ENCODE measurements around the gene ERBB4. TPM values are rescaled to one million over a fixed set of nuclear protein-coding genes. Genes with fewer than 3 reads are reported as not detected.

The ERBB4 gene
- total and polyA plus RNA-seq, 10 of the 15 experiments (the other 5 are each of a cell fraction or from before 2014, with no cell fraction given): under 0.01 to 0.23 (median 0.01) TPM; not detected in 4

GRCh38 chr2:211748339-211748738, 790.3 kb downstream of the ERBB4 start:
- H2AFZ ChIP-seq (ENCODE audit: control insufficient read depth, low read depth, low read length): no peak overlapping the region
- H3K9me3 ChIP-seq (replicated peaks; ENCODE audit: control insufficient read depth, insufficient read depth, low read length): no peaks in the 10 kb centered on the region
- in situ Hi-C loops (cut with MboI): no loop called here
- H3K27me3 ChIP-seq (replicated peaks in 1 of 2; ENCODE audit: control insufficient read depth in 2 of 2, insufficient read depth in 2 of 2, low read length in 1 of 2): no peaks in the 10 kb centered on the region; a peak in 1 of 4 replicates
- no TSS peak for BruUV-seq (replicated peaks)
- ChIA-PET CTCF (no interaction called here), SMC1A (ENCODE audit: uncharacterized antibody, unreplicated experiment) (no interaction called here), RAD21 (ENCODE audit: unreplicated experiment) (no interaction called here), POLR2A (no interaction called here)
- H3K36me3 ChIP-seq (ENCODE audit: control insufficient read depth in 2 of 2, insufficient read depth in 2 of 2, low read length in 1 of 2): no peaks in the 10 kb centered on the region
- no peak for DNase-seq (ENCODE audit: low read depth, low spot score)
- no peak overlapping the region for H3K4me2 ChIP-seq (ENCODE audit: control insufficient read depth, insufficient read depth)
- 36% methylated on average over 1 of the region's 1 CpG for WGBS (ENCODE audit: insufficient coverage, insufficient replicate concordance, low lambda C conversion rate, missing lambda C conversion rate)
- TF ChIP-seq YBX1 (IDR thresholded peaks at IDR 0.05) (no peak), CUX1 (IDR thresholded peaks at IDR 0.05; ENCODE audit: insufficient replicate concordance, low read depth, low read length) (no peak), MYC (IDR thresholded peaks at IDR 0.05; ENCODE audit: insufficient read depth, insufficient read length, insufficient replicate concordance, low read length, severe bottlenecking) (no peak), MXI1 (IDR thresholded peaks at IDR 0.05; ENCODE audit: low read depth, low read length) (no peak), ELK1 (IDR thresholded peaks at IDR 0.05; ENCODE audit: low read depth, low read length) (no peak), IKZF2 (IDR thresholded peaks at IDR 0.05) (no peak), ZBTB33 (IDR thresholded peaks at IDR 0.05) (no peak), EP300 (IDR thresholded peaks at IDR 0.05; ENCODE audit: borderline replicate concordance in 1 of 2, control insufficient read depth in 1 of 2, low read depth in 2 of 2, low read length in 2 of 2) (no peak), NR2C1 (IDR thresholded peaks at IDR 0.05) (no peak)
- no peak overlapping the region for H3K27ac ChIP-seq (ENCODE audit: control insufficient read depth, insufficient read depth)
- intact Hi-C loops (cut with micrococcal nuclease; ENCODE audit: unreplicated experiment): loop anchor here (10.0 kb wide), 2 partner anchors 256 to 396 kb away; no protein-coding TSS in a partner anchor
- H4K20me1 ChIP-seq (ENCODE audit: control insufficient read depth, insufficient read depth): no peaks in the 10 kb centered on the region
- H3K79me2 ChIP-seq (ENCODE audit: control insufficient read depth, insufficient read depth, low read length): no peaks in the 10 kb centered on the region
- no peaks in the 10 kb centered on the region for H3K4me1 ChIP-seq (ENCODE audit: control insufficient read depth, insufficient read depth, low read length)
- FAIRE-seq: no peak
- H3K4me3 ChIP-seq: no peak overlapping the region
- no peak for ATAC-seq
- no peak overlapping the region for H3K9ac ChIP-seq (ENCODE audit: control insufficient read depth, insufficient read depth, low read length)
